Bronchial epithelial cell (primary cell): Measurements from ENCODE around the gene RBM43. TPM values are rescaled to one million over a fixed set of nuclear protein-coding genes. Genes with fewer than 3 reads are reported as not detected.

Source experiments
- DNase-seq: peaks from one replicate; pipeline ENCODE4 v3.0.0-alpha.2; 2010; ENCODE audit warnings: low read depth
- FAIRE-seq: peaks from 2 replicates; lab custom pipeline; 2011; peaks lifted over from hg19 to GRCh38; lab: Jason Lieb, UNC
- H3K27me3 ChIP-seq: 2 replicates; pipeline ENCODE4 v1.5.1; 2011; ENCODE audit warnings: low read length; ENCODE audit not compliant: control insufficient read depth, insufficient read depth
- H3K36me3 ChIP-seq: 2 replicates; pipeline ENCODE4 v1.5.1; 2011; ENCODE audit warnings: low read length; ENCODE audit not compliant: control insufficient read depth, insufficient read depth
- H3K4me3 ChIP-seq: 2 replicates; pipeline ENCODE4 v1.5.1; 2011; ENCODE audit warnings: mild to moderate bottlenecking, low read depth, low read length, control low read depth
- total RNA-seq: library from RNA; depleted of rRNA; stranded (reverse); fragments of >200 nt; gene quantifications from 2 replicates; pipeline ENCODE4 v1.2.1, GENCODE V29; 2014
- TF ChIP-seq, protein P1 (sequence below): IDR thresholded peaks from 2 replicates; pipeline ENCODE4 v1.5.1; 2011; ENCODE audit warnings: mild to moderate bottlenecking, moderate library complexity, low read length, control low read depth, inconsistent platforms; ENCODE audit not compliant: insufficient read depth, severe bottlenecking

Gene RBM43
- total RNA-seq, 1 donor from 2014 or later: 0.79 TPM

DNA sequence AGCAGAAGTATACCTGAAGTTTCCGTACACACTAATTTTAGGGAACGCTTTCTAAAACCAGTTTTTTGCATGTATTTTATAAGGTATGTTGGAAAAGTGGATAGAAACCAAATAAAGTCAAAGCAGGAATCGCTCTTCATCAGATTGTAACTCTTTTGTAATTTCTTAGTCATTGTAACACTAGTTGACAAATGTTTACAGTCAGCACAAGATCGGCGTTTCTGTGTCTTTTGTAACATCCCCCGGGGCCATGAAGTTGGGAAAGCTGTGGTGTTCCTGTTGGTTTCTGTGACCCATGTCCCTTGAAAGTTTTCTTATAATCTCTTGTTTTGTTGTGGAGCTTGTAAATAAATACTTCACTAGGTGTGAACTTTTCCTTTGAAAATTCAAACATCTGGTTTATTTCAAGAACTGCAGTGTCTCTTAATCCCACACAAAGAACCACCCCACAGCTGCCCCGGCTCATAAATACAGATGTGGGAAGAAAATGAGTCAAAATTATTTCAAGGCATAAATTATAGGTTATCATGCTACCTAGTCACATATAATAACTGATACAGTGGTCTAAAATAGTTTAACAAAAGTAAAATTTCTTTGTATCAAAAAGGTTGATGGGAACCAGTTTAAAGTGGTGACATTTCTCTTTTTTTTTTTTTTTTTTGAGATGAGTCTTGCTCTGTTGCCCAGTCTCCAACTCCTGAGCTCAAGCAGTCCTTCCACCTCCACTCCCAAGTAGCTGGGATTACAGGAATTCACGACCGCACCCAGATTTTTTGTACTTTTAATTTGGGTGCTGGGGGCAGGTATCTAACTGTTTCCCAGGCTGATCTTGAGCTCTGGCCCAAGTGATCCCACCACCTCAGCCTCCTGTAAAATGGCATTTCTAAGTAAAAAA lies 28.6 kb upstream of the RBM43 start:
- Histone ChIP-seq H3K4me3 (peak overlapping the region; percentile 81), H3K36me3 (no peaks in the 10 kb centered on the region), H3K27me3 (no peaks in the 10 kb centered on the region)
- TF ChIP-seq, protein P1, sequence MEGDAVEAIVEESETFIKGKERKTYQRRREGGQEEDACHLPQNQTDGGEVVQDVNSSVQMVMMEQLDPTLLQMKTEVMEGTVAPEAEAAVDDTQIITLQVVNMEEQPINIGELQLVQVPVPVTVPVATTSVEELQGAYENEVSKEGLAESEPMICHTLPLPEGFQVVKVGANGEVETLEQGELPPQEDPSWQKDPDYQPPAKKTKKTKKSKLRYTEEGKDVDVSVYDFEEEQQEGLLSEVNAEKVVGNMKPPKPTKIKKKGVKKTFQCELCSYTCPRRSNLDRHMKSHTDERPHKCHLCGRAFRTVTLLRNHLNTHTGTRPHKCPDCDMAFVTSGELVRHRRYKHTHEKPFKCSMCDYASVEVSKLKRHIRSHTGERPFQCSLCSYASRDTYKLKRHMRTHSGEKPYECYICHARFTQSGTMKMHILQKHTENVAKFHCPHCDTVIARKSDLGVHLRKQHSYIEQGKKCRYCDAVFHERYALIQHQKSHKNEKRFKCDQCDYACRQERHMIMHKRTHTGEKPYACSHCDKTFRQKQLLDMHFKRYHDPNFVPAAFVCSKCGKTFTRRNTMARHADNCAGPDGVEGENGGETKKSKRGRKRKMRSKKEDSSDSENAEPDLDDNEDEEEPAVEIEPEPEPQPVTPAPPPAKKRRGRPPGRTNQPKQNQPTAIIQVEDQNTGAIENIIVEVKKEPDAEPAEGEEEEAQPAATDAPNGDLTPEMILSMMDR: no peak
- peak; percentile 84 for DNase-seq
- FAIRE-seq: no peak

DNA sequence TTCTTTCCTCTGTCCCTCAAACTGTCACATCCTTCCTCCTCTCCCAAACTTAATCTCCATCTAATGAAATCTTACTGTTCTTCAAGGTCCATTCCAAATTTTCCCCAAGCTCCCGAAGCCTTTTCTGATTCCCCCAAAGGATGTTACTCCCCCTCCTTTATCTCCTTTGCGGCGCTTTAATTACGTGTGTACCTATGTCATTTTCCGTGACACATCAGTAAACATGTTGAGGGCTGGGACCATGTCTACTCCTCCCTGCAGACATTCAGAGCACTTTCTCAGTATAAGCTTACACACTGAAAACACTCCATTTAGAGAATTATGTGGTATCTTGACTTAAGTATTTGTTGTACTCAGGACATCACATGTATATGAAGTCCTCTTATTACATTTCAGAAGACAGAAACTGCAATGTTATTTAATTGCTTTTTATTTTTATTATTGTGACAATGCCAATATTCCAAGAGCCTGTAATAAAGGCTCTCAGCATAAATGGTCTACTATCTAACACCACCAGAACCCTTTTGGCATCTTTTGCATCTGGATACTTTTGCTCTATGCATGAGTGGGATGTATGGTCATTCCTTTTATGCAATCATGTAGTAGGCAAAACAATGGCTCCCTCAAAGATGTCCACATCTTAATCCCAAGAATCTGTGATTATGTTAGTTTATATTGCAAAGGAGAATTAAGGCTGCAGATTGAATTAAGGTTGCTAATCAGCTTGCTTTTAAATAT lies 26.0 kb upstream of the RBM43 start:
- FAIRE-seq: no peak

DNA sequence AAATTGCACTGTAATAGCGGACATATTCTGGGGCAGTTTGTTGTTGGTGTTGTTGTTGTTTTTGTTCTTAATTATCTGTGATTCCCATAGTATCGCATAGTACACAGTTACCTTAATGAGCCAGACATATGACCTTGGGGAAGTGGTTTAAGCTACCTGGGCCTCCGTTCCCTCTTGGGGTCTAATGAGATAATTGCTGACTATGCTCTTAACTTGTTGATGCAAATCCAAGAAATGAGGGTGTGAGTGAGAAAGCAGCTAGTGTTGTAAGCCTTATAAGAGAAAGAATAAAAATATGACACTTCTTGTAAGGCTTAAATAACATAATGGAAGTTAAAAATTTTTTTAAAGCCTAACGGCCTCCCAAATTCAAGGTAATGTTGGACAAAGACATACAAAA lies 20.7 kb upstream of the RBM43 start:
- Histone ChIP-seq H3K36me3 (no peaks in the 10 kb centered on the region), H3K27me3 (no peaks in the 10 kb centered on the region), H3K4me3 (no peak overlapping the region)
- FAIRE-seq (no peak), DNase-seq (no peak)
- TF ChIP-seq, protein P1: no peak

More for the DNA sequence above, 26.0 kb upstream of the RBM43 start:
- no peak overlapping the region for H3K4me3 ChIP-seq
- no peaks in the 10 kb centered on the region for H3K36me3 ChIP-seq
- H3K27me3 ChIP-seq: no peaks in the 10 kb centered on the region
- TF ChIP-seq, protein P1: no peak
- no peak for DNase-seq

DNA sequence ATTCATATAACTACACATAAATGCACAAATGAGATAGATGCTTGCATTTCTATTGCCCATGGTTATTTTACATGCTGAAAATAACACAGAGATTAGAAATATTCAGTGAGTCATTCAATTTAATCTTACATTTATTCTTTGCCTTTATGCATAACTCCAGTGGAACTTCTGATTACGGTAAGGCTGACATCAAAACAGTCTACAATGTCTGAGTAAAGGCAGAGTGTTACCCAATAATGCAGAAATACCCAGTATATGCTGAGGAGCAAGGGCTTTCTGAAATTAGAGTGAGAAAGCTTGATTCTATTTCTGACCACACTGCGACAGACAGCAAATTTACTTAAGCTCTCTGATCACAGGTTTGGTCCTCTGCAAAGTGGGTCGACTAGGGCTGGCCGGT lies 18.6 kb upstream of the RBM43 start:
- no peaks in the 10 kb centered on the region for H3K27me3 ChIP-seq
- no peak overlapping the region for H3K4me3 ChIP-seq
- TF ChIP-seq, protein P1: no peak
- DNase-seq (no peak), FAIRE-seq (no peak)
- H3K36me3 ChIP-seq: no peaks in the 10 kb centered on the region

DNA sequence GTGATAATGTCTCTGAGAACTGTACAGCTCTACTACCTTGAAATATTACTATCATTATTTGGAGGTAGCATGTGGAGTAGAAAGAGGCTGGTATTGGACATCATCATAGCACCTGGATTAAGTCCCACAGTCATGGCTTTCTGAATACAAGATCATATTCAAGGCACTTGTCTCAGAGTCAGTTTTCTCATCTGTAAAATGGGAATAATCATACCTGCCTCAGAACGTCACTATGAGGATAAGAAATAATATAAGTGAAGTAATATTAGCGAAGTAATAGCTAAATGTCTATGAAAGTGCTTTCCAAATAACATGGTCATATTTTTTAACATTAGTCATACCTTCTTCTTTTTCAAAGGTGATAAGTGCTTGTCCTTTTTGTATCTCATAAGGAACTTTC lies 16.8 kb upstream of the RBM43 start:
- TF ChIP-seq, protein P1: no peak
- H3K27me3 ChIP-seq: no peaks in the 10 kb centered on the region
- H3K36me3 ChIP-seq: no peaks in the 10 kb centered on the region
- no peak for FAIRE-seq
- no peak for DNase-seq
- H3K4me3 ChIP-seq: no peak overlapping the region
